PC-3 (cell line): ENCODE results near the gene CD226. TPM values are rescaled to one million over a fixed set of nuclear protein-coding genes. Genes with fewer than 3 reads are reported as not detected.

ENCODE experiments used
- ATAC-seq: fragments of 200-7000 bp; cut with Tn5 transposase; 2 replicates; pipeline ENCODE4 v1.9.1; 2020; ENCODE audit warnings: mild to moderate bottlenecking, moderate library complexity
- BruUV-seq: library from RNA; stranded (reverse); fragments of 400-500 nt; replicated peaks from 2 replicates; lab custom pipeline; 2021; lab: Mats Ljungman, UMichigan
- CTCF ChIA-PET: fragments of 300-600 bp; sonication (Branson Sonifier 250); formaldehyde crosslinking; loops from one replicate; lab custom pipeline; 2022; ENCODE audit warnings: antibody characterized with exemption; lab: Charles Lee
- POLR2A ChIA-PET: fragments of 300-600 bp; sonication (Branson Sonifier 250); formaldehyde crosslinking; loops from one replicate; lab custom pipeline; 2022; ENCODE audit warnings: antibody characterized with exemption; ENCODE audit not compliant: unreplicated experiment; lab: Charles Lee
- DNase-seq: peaks from one replicate; pipeline ENCODE4 v3.0.0-alpha.2; 2015
- H2AFZ ChIP-seq: fragments of 300-600 bp; sonication (generic); 2 replicates; pipeline ENCODE4 v1.6.0; 2016; ENCODE audit warnings: antibody characterized with exemption, low read length
- H3F3A ChIP-seq: fragments of 300-600 bp; sonication (generic); one replicate; pipeline ENCODE4 v1.6.0; 2017; ENCODE audit warnings: antibody characterized with exemption, low read length, control low read depth, mild to moderate bottlenecking; ENCODE audit not compliant: unreplicated experiment
- H3K27ac ChIP-seq: fragments of 300-600 bp; sonication (generic); 2 replicates; pipeline ENCODE4 v1.5.1; 2016; ENCODE audit warnings: mild to moderate bottlenecking, low read length
- H3K27me3 ChIP-seq: fragments of 300-600 bp; sonication (generic); 2 replicates; pipeline ENCODE4 v1.6.1; 2016; ENCODE audit warnings: low read length, mixed read lengths
- H3K36me3 ChIP-seq: fragments of 300-600 bp; sonication (generic); 2 replicates; pipeline ENCODE4 v1.6.1; 2016; ENCODE audit warnings: low read depth, mixed run types, low read length, mixed read lengths
- H3K4me1 ChIP-seq: fragments of 300-600 bp; sonication (generic); 2 replicates; pipeline ENCODE4 v1.5.1; 2016; ENCODE audit warnings: low read length; ENCODE audit not compliant: insufficient read depth
- H3K4me2 ChIP-seq: fragments of 300-600 bp; sonication (generic); 2 replicates; pipeline ENCODE4 v1.6.0; 2016; ENCODE audit warnings: low read length
- H3K4me3 ChIP-seq: fragments of 300-600 bp; sonication (generic); 2 replicates; pipeline ENCODE4 v1.5.1; 2016; ENCODE audit warnings: mild to moderate bottlenecking, low read length, mixed read lengths
- H3K79me2 ChIP-seq: fragments of 300-600 bp; sonication (generic); 2 replicates; pipeline ENCODE4 v1.6.1; 2017; ENCODE audit warnings: low read length, mixed read lengths
- H3K9ac ChIP-seq: fragments of 300-600 bp; sonication (generic); 2 replicates; pipeline ENCODE4 v1.6.0; 2016; ENCODE audit warnings: mild to moderate bottlenecking, low read length
- H3K9me2 ChIP-seq: fragments of 300-600 bp; sonication (generic); replicated peaks from 2 replicates; pipeline ENCODE4 v1.6.1; 2016; ENCODE audit warnings: mixed run types, low read length, mixed read lengths
- H3K9me3 ChIP-seq: fragments of 300-600 bp; sonication (generic); 2 replicates; pipeline ENCODE4 v1.6.1; 2016; ENCODE audit warnings: low read length, mixed read lengths
- H4K20me1 ChIP-seq: fragments of 300-600 bp; sonication (generic); 2 replicates; pipeline ENCODE4 v1.6.1; 2016; ENCODE audit warnings: low read length, mixed read lengths
- CTCF ChIP-seq: fragments of 300-600 bp; sonication (generic); conservative IDR thresholded peaks from 2 replicates; pipeline ENCODE4 v1.5.1; 2017; ENCODE audit warnings: antibody characterized with exemption, low read depth, mild to moderate bottlenecking, low read length
- EZH2 ChIP-seq: fragments of 300-600 bp; sonication (generic); IDR thresholded peaks from one replicate; pipeline ENCODE4 v1.6.1; 2017; ENCODE audit warnings: antibody characterized with exemption, mild to moderate bottlenecking, low read length; ENCODE audit not compliant: unreplicated experiment
- EZH2phosphoT487 ChIP-seq: fragments of 300-600 bp; sonication (generic); IDR thresholded peaks from 2 replicates; pipeline ENCODE4 v1.6.1; 2018; ENCODE audit warnings: mild to moderate bottlenecking, antibody characterized with exemption, low read length, borderline replicate concordance
- intact Hi-C: fragments of 100-400 bp; cut with micrococcal nuclease; formaldehyde crosslinking; loops from 2 replicates; pipeline ENCODE4 v1.9.0; 2023
- total RNA-seq: library from RNA; depleted of rRNA; stranded (reverse); fragments of >200 nt; gene quantifications from 2 replicates; pipeline ENCODE4 v1.2.3, GENCODE V29; 2014

CD226 gene
- total RNA-seq, 1 experiment from 2014 or later: 0.26 TPM

DNA sequence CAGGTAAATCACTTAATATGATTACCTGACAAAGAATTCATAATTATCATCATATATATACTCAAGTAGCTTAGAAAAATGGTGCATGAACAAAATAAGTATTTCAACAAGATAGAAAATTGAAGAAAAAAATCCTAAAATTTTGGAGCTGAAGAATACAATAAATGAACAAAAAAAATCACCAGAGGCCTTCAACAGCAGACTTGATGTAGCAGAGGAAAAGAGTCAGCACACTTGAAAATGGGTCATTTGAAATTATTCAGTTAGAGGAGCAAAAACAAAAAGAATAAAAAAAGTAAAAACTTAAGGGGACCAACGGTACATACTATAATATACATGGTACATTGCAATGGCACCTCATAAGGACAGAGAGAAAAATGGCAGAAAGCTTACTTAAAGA, 40.2 kb upstream of the CD226 start:
- no peak for TF ChIP-seq EZH2phosphoT487
- no peaks in the 10 kb centered on the region for H3F3A ChIP-seq
- POLR2A ChIA-PET: no interaction called here

GRCh38 chr18:69985239-69985638, 37.6 kb upstream of the CD226 start:
- Histone ChIP-seq H3K9ac (no peak overlapping the region), H3K9me3 (0 out of 2 replicates have a peak, but pooled peaks cover 3% of the 10 kb centered on the region), H3K4me1 (no peaks in the 10 kb centered on the region), H3K27me3 (no peaks in the 10 kb centered on the region), H3K4me3 (no peak overlapping the region), H3K4me2 (no peak overlapping the region), H4K20me1 (no peaks in the 10 kb centered on the region), H3K79me2 (no peaks in the 10 kb centered on the region), H2AFZ (no peak overlapping the region), H3K27ac (no peak overlapping the region), H3F3A (no peaks in the 10 kb centered on the region), H3K36me3 (peaks cover 9% of the 10 kb centered on the region; the same call in 1 of the 2 replicates), H3K9me2 (no peaks in the 10 kb centered on the region)
- ChIA-PET POLR2A (no interaction called here), CTCF (no interaction called here)
- DNase-seq (no peak), ATAC-seq (no peak)
- no TSS peak for BruUV-seq
- TF ChIP-seq EZH2 (no peak), CTCF (no peak), EZH2phosphoT487 (no peak)
- intact Hi-C loops: no loop called here

More for the DNA sequence above, 40.2 kb upstream of the CD226 start:
- Histone ChIP-seq H4K20me1 (no peaks in the 10 kb centered on the region), H3K4me2 (no peak overlapping the region), H2AFZ (no peak overlapping the region), H3K4me3 (no peak overlapping the region), H3K27ac (no peak overlapping the region), H3K36me3 (peaks cover 12% of the 10 kb centered on the region; the same call in 1 of the 2 replicates), H3K79me2 (no peaks in the 10 kb centered on the region), H3K9me2 (no peaks in the 10 kb centered on the region), H3K4me1 (no peaks in the 10 kb centered on the region), H3K9ac (no peak overlapping the region), H3K27me3 (no peaks in the 10 kb centered on the region), H3K9me3 (0 out of 2 replicates have a peak, but pooled peaks cover 3% of the 10 kb centered on the region)
- ATAC-seq (no peak), DNase-seq (no peak)
- no TSS peak for BruUV-seq
- CTCF ChIA-PET: no interaction called here
- intact Hi-C loops: no loop called here

GRCh38 chr18:69982417-69982816, 34.7 kb upstream of the CD226 start:
- H3K79me2 ChIP-seq: no peaks in the 10 kb centered on the region
- TF ChIP-seq EZH2 (no peak), EZH2phosphoT487 (no peak), CTCF (no peak)
- no peak overlapping the region for H3K4me2 ChIP-seq
- no peak overlapping the region for H3K9ac ChIP-seq
- H4K20me1 ChIP-seq: no peaks in the 10 kb centered on the region
- ATAC-seq: no peak
- no peak for DNase-seq
- intact Hi-C loops: no loop called here
- H3K4me3 ChIP-seq: no peak overlapping the region
- H3K9me2 ChIP-seq: no peaks in the 10 kb centered on the region
- no peak overlapping the region for H2AFZ ChIP-seq
- POLR2A ChIA-PET: no interaction called here
- H3F3A ChIP-seq: no peaks in the 10 kb centered on the region
- no peaks in the 10 kb centered on the region for H3K27me3 ChIP-seq
- no peak overlapping the region for H3K27ac ChIP-seq
- BruUV-seq: no TSS peak
- CTCF ChIA-PET: no interaction called here
- no peaks in the 10 kb centered on the region for H3K9me3 ChIP-seq
- peaks cover 2% of the 10 kb centered on the region; the same call in 1 of the 2 replicates for H3K36me3 ChIP-seq
- no peaks in the 10 kb centered on the region for H3K4me1 ChIP-seq
